GM12892 (cell line): ENCODE measurements around the gene WT1.

ENCODE experiments used
- DNase-seq: peaks from one replicate; pipeline ENCODE4 v3.0.0; 2011; ENCODE audit not compliant: insufficient read length
- FAIRE-seq: peaks from 2 replicates; lab custom pipeline; 2011; peaks lifted over from hg19 to GRCh38; lab: Jason Lieb, UNC
- POLR2A ChIP-seq: IDR thresholded peaks from 2 replicates; pipeline ENCODE4 v1.6.1; 2011; ENCODE audit warnings: low read depth, low read length, control low read depth
- POLR2AphosphoS5 ChIP-seq: IDR thresholded peaks from 2 replicates; pipeline ENCODE4 v1.6.1; 2011; ENCODE audit warnings: low read depth, low read length, control low read depth
- TAF1 ChIP-seq: IDR thresholded peaks from 2 replicates; pipeline ENCODE4 v1.6.1; 2011; ENCODE audit warnings: low read depth, mild to moderate bottlenecking, control low read depth, low read length, borderline replicate concordance

Gene WT1

GRCh38 chr11:32343325-32344008 is 91.9 kb downstream of the WT1 start:
- DNase-seq (no peak), FAIRE-seq (no peak)
- TF ChIP-seq TAF1 = no peak
- no peak for TF ChIP-seq POLR2A
- TF ChIP-seq POLR2AphosphoS5 = no peak

- TF ChIP-seq POLR2A = no peak
- peak; percentile 27 for FAIRE-seq
- no peak for DNase-seq
These were observed 93.4 kb downstream of the WT1 start for GRCh38 chr11:32341620-32342613.

DNA sequence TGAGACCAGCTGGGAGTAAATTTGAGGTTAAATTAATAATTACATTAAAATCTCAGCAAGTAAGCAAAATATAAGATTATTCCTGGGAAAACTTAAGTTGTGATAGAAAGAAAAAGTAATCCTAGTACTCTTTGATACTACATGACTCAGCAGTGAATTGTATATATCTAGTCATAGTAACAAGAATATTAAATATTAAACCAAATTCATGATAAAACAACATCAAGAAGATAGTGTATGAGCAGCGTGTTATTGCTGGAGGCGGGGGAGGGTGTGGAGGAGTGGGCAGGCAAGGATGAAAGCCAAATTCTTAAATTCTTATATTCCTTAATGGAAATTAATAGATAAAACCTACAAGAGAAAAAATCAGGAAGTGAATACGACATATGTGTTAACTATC is 95.2 kb downstream of the WT1 start:
- no peak for TF ChIP-seq TAF1
- TF ChIP-seq POLR2AphosphoS5 = no peak
- no peak for TF ChIP-seq POLR2A
- DNase-seq (no peak), FAIRE-seq (no peak)
